Amniotic stem cell (primary cell): Measurements from ENCODE around the gene CNN3.

Experiments used
- DNase-seq: peaks from one replicate; lab custom pipeline; 2025; lab: John Stamatoyannopoulos, UW

CNN3 gene

DNA sequence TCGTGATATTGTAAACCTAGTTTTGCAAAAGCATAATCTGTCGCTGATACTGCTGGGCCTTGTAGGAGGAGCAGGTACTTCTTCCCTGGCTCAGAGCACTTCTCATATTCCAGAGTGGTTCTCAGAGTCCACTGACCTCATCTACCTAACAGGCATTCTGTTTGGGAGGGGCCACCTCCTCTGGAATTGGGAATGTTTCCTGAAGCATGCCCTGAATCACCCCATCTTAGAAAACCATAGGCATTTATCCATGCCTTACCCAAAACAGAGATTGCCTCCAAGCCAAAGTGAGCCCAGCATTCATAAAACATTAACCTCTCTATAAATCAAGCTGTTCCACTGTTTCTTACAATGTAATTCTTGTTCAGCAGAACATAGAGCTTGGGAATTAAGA is 71.6 kb downstream of the CNN3 start:
- DNase-seq: no peak

DNA sequence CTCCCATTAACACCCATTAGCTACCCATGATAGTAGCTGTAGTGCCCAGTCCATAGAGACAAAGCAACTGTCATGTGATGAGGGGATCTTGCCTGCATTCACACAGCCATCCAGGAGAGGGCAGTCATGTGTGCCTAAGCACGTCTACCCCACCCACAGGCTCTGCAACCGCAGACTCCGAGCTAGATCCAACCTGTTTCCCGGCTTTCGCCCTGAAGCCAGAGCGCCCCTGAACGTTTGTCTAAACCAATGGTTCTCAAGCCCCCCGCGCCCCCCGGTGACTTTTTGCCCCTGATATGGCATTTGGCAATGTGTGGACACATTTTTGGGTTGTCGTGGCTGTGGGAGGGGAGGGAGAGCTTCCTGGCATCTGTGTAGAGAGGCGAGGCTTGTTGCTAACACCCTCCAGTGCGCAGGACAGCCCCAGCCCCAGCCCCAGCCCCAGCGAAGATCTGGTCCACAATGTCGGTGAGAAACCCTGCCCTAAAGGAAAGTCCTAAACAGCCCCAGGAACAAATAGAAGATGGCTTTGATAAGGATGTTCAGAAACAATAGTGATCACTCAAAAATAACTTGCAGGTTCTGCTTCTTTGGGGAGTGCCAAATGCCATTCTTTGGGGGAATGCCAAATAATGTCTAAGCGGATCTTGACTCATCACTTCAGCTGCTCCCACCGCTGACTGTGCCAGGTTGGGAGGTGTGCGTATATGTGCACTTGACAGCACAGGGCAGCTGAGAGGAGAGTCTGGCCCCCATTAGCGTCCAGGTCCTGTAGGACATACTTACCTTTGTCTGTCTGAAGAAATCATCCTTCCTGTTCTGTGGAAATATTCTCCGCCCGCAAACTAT is 72.2 kb downstream of the CNN3 start:
- peak; percentile 84 for DNase-seq

DNA sequence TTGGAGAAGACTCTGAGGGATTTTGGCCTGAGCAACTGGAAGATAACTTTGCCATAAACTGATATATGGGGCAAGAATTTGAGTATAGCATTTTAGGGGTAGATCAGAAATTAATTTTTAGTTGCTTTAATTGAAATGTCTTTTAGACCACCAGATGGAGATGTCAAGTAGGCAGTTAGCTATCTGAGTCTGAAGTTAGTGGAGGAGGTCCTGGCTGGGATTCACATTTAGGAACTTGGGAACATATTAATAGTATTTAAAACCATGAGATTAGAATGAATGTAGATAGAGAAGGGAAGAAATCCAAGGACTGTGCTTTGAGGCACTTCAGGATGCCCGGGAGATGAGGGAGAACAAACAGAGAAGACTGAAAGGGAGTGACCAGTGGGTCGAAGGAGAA is 74.1 kb downstream of the CNN3 start:
- DNase-seq: no peak

DNA sequence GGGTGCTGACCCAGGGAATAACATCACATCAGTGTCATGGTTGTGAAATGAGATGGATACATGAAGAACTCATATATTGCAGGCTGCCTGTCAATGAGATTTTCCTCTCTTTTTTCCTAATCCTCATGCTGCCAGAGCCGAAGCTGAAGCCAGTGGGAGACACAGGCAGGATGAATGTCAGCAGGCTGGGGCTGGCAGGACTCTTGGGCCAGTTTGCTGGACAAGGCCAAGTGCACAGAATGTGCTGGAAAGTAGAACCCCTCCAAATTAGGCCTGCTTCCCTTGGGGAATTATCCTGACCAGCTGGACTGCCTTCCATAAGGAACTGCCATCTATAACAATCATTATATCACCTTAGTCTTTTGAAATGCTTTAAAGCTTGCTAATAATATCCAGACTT is 75.3 kb downstream of the CNN3 start:
- no peak for DNase-seq
